ENCODE data around the gene ZNF684. TPM values are rescaled to one million over a fixed set of nuclear protein-coding genes. Genes with fewer than 3 reads are reported as not detected.

The ZNF684 gene
- total and polyA plus RNA-seq, 2 experiments from 2014 or later, result 7.4 to 8.2 TPM

- Histone ChIP-seq H3K27me3 (peaks cover 35% of the 10 kb centered on the region), H3K36me3 (no peaks in the 10 kb centered on the region), H3K4me1 (ENCODE audit: low read depth) (no peaks in the 10 kb centered on the region), H3K9me3 (ENCODE audit: low read depth) (no peaks in the 10 kb centered on the region), H3K27ac (no peak overlapping the region), H3K4me3 (no peak overlapping the region)
- DNase-seq (ENCODE audit: low read depth in 1 of 2, low spot score in 1 of 2), result no peak
- TF ChIP-seq CTCF (IDR thresholded peaks at IDR 0.05; ENCODE audit: low read depth, low read length), result no peak
Measured at GRCh38 chr1:40575336-40575735, 43.9 kb downstream of the ZNF684 start.

GRCh38 chr1:40582116-40582515 is 50.7 kb downstream of the ZNF684 start:
- no peak overlapping the region for H3K27ac ChIP-seq
- H3K4me3 ChIP-seq, result no peak overlapping the region
- no peak for TF ChIP-seq CTCF (IDR thresholded peaks at IDR 0.05; ENCODE audit: low read depth, low read length)
- peak in 1 of 2 donors; percentile 41 for DNase-seq (ENCODE audit: low read depth in 1 of 2, low spot score in 1 of 2)
- peaks cover 72% of the 10 kb centered on the region for H3K27me3 ChIP-seq
- H3K36me3 ChIP-seq, result no peaks in the 10 kb centered on the region
- H3K4me1 ChIP-seq (ENCODE audit: low read depth), result peaks cover 6% of the 10 kb centered on the region
- H3K9me3 ChIP-seq (ENCODE audit: low read depth), result no peaks in the 10 kb centered on the region

GRCh38 chr1:40583980-40584379 is 52.5 kb downstream of the ZNF684 start:
- Histone ChIP-seq H3K4me1 (ENCODE audit: low read depth) (peaks cover 6% of the 10 kb centered on the region), H3K4me3 (no peak overlapping the region), H3K27ac (no peak overlapping the region), H3K36me3 (no peaks in the 10 kb centered on the region), H3K9me3 (ENCODE audit: low read depth) (no peaks in the 10 kb centered on the region), H3K27me3 (peaks cover 87% of the 10 kb centered on the region)
- no peak for TF ChIP-seq CTCF (IDR thresholded peaks at IDR 0.05; ENCODE audit: low read depth, low read length)
- DNase-seq (ENCODE audit: low read depth in 1 of 2, low spot score in 1 of 2), result no peak

GRCh38 chr1:40588586-40588985 is 57.1 kb downstream of the ZNF684 start:
- H3K4me1 ChIP-seq (ENCODE audit: low read depth), result peaks cover 10% of the 10 kb centered on the region
- H3K36me3 ChIP-seq, result no peaks in the 10 kb centered on the region
- no peak for TF ChIP-seq CTCF (IDR thresholded peaks at IDR 0.05; ENCODE audit: low read depth, low read length)
- peaks cover 68% of the 10 kb centered on the region for H3K27me3 ChIP-seq
- DNase-seq (ENCODE audit: low read depth in 1 of 2, low spot score in 1 of 2), result no peak
- no peak overlapping the region for H3K4me3 ChIP-seq
- H3K27ac ChIP-seq, result no peak overlapping the region
- no peaks in the 10 kb centered on the region for H3K9me3 ChIP-seq (ENCODE audit: low read depth)

- Histone ChIP-seq H3K27ac (no peak overlapping the region), H3K36me3 (no peaks in the 10 kb centered on the region), H3K27me3 (peaks cover 57% of the 10 kb centered on the region), H3K4me1 (ENCODE audit: low read depth) (peaks cover 4% of the 10 kb centered on the region), H3K4me3 (no peak overlapping the region), H3K9me3 (ENCODE audit: low read depth) (no peaks in the 10 kb centered on the region)
- DNase-seq (ENCODE audit: low read depth in 1 of 2, low spot score in 1 of 2), result peak in 1 of 2 donors; percentile 48
- TF ChIP-seq CTCF (IDR thresholded peaks at IDR 0.05; ENCODE audit: low read depth, low read length), result peak; percentile 46
Measured at GRCh38 chr1:40592107-40592803, 60.8 kb downstream of the ZNF684 start.

Data from cardiac muscle cell (in vitro differentiated cells and primary cell).